ENCODE results near the gene OR51F1.
"Not testable (repeated sequence)": the region's sequence is repeated elsewhere in the genome, so short reads cannot be mapped to it uniquely, and the experiment has no call there.

The OR51F1 gene, protein sequence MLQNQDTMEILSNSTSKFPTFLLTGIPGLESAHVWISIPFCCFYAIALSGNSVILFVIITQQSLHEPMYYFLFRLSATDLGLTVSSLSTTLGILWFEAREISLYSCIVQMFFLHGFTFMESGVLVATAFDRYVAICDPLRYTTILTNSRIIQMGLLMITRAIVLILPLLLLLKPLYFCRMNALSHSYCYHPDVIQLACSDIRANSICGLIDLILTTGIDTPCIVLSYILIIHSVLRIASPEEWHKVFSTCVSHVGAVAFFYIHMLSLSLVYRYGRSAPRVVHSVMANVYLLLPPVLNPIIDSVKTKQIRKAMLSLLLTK

DNA sequence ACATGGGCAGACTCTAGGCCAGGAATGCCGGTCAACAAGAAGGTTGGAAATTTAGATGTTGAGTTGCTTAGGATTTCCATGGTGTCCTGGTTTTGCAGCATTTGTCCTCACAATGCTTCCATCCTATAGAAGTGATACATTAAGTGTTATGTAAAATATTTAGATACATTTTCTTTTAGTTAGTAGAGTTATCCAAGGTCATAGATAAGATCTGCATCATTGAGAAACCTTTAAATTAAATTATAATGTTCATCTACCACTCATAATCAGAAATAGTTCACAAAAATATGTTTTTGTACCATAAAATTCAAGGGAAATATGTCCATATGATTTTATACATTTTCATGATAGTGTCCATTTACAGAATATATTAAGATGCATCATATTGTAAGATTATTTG, at the start of gene OR51F1:
Gene OR51F1 (minus strand): TSS at position 101 of the 400 bp plus-strand sequence. CDS start 0 bp downstream, at position 101.
- in situ Hi-C loops (cut with MboI; ENCODE audit: low pct_unique_long_range_greater_than_20kb, low sequenced_read_pairs) = no loop called here
- no peak for DNase-seq

GRCh38 chr11:4809246-4809645, 39.5 kb upstream of the OR51F1 start:
- in situ Hi-C loops (cut with MboI; ENCODE audit: low pct_unique_long_range_greater_than_20kb, low sequenced_read_pairs) = no loop called here

DNA sequence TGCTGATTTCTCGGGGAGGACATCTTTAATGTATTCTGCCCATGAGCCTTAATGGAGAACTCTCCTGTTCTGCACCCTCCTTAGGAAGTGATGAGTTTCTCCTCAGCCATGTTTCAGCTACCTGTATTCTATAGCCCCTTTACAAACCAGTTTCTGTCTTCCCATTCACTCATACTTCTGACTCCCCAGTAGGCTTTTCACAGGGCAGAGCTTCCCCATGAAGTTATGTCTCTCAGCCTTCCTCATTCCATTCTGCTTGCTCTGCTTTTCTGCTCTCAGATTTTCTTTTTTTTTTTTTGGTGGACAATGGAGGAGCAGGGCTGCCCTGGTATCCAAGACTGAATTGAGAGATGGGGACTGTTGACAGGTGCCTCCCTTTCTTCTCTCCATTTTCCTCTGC, 38.7 kb upstream of the OR51F1 start:
- in situ Hi-C loops (cut with MboI; ENCODE audit: low pct_unique_long_range_greater_than_20kb, low sequenced_read_pairs) = no loop called here
- DNase-seq = no peak

More at GRCh38 chr11:4809246-4809645, 39.5 kb upstream of the OR51F1 start:
- no peak for DNase-seq

DNA sequence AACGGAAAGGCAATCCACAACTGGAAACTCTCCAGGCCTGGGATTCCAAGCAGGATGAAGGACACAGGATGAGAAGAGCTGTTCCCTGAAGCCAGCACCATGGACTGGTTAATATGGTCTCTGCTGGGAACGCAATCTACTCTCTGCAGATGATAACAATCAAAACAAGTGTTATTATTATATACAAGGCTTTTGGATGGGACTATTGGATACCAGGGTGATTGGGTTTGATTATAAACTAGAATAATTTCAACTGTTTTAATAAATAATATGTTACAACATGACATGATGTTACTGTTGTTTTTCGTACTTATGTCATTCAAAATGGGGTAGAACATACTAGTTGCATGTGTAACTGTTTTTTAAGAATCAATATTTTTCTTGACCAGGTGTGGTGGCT, 34.5 kb upstream of the OR51F1 start, which contains the start of gene OR52R1:
Gene OR52R1 (minus strand): TSS at position 101 of the 400 bp plus-strand sequence. CDS start 0 bp downstream, at position 101.
- DNase-seq = no peak
- in situ Hi-C loops (cut with MboI; ENCODE audit: low pct_unique_long_range_greater_than_20kb, low sequenced_read_pairs) = no loop called here

DNA sequence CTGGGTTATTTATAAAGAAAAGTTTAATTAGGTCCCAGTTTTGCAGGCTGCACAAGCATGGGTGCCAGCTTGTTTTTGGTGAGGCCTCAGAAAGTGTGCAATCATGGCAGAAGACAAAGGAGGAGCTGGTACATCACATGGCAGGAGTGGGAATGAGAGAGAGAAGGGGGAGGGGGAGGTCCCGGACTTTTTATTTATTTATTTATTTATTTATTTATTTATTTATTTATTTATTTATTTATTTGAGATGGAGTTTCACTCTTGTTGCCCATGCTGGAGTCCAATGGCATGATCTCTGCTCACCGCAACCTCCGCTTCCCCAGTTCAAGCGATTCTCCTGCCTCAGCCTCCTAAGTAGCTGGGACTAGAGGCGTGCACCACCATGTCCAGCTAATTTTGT, 31.6 kb upstream of the OR51F1 start:
- in situ Hi-C loops (cut with MboI; ENCODE audit: low pct_unique_long_range_greater_than_20kb, low sequenced_read_pairs); DNase-seq: not testable (repeated sequence)

GRCh38 chr11:4798427-4799183, 28.9 kb upstream of the OR51F1 start:
- no peak for DNase-seq
- in situ Hi-C loops (cut with MboI; ENCODE audit: low pct_unique_long_range_greater_than_20kb, low sequenced_read_pairs) = no loop called here

DNA sequence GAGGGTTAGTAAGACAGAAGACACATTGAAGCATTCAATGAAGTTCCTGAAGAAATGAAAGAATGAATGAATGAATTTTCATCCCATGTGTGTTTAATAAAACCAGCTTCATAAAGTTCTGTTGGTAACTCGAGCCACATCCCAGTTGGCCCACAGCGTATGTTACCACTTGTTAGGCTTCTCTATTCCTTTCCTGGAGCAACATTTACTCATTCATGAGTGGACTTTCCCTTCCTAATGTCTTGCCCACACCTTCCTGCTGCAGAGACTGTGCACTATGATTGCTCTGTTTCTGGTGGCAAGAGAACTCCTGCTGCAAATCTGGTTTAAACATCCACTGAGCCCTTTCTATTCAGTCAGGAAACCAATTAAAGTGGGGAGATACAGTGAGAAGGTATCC, 27.5 kb upstream of the OR51F1 start:
- DNase-seq = no peak
- in situ Hi-C loops (cut with MboI; ENCODE audit: low pct_unique_long_range_greater_than_20kb, low sequenced_read_pairs) = no loop called here

DNA sequence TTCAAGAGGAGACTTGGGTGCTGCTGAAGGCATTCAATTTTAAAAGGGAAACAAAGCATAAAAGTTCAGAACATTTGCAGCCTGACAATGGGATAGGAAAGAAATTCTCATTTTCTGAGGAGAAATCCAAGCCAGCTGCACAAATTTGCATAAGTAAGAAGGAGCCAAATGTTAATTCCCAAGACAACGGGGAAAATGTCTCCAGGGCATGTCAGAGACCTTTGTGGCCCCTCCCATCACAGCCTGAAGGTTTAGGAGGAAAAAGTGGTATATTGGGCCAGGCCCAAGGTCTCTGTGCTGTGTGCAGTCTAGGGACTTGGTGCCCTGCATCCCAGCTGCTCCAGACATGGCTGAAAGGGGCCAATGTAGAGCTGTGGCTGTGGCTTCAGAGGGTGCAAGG, 12.7 kb upstream of the OR51F1 start:
- no peak for DNase-seq
- in situ Hi-C loops (cut with MboI; ENCODE audit: low pct_unique_long_range_greater_than_20kb, low sequenced_read_pairs) = no loop called here

- no peak for DNase-seq
- in situ Hi-C loops (cut with MboI; ENCODE audit: low pct_unique_long_range_greater_than_20kb, low sequenced_read_pairs) = no loop called here
These were observed 1.6 kb downstream of the OR51F1 start for GRCh38 chr11:4768094-4768493.

DNA sequence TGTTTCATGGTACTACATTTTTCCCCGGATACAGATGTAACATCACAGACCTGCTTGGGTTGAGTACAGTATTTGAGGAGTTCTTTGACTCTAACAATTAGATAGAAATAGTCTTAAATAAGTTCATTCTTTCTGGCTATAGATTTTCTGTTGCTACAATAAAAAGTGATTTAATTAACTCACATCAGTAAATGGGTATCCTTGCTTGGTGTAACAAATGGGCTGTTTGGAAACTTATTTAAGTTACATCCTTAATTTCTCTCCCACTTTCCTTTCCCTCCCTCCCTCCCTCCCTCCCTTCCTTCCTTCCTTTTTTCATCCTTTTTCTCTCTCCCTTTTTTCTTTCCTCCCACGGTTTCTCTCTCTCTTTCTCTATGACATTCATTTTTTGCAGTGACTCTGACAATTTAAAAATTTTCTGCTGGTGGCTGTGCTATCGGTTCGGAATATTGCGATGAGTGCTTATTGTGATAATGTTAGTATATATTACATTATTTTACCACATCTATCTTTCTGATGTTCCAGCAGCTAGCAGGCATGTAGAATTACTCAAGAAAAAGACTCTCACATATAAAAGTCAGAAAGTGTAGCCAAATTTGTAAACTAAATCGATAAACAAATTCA, 3.2 kb downstream of the OR51F1 start:
- in situ Hi-C loops (cut with MboI; ENCODE audit: low pct_unique_long_range_greater_than_20kb, low sequenced_read_pairs) = no loop called here
- DNase-seq = no peak

DNA sequence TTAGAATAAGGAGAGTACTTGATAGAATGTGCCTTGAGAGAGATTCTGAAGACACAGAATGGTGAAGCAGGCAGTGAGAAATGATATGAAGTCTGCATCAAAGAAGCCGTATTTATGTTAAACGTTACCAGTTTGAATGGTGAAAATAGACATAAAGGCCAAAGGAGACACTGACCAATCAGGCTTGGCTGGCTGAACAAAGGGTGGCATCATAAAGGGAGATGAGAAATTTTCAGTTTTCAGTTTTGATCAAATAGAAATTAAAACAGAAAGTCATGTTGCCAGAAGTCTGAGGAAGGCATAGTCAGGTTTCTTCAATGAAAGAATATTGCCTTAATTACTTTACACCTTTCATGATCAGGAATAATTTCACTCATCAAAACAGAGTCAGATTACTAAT, 6.6 kb downstream of the OR51F1 start:
- no peak for DNase-seq
- in situ Hi-C loops (cut with MboI; ENCODE audit: low pct_unique_long_range_greater_than_20kb, low sequenced_read_pairs) = no loop called here

- no peak for DNase-seq
- in situ Hi-C loops (cut with MboI; ENCODE audit: low pct_unique_long_range_greater_than_20kb, low sequenced_read_pairs) = no loop called here
These were observed 18.5 kb downstream of the OR51F1 start for GRCh38 chr11:4751201-4751600.

GRCh38 chr11:4748438-4748837, 21.3 kb downstream of the OR51F1 start:
- in situ Hi-C loops (cut with MboI; ENCODE audit: low pct_unique_long_range_greater_than_20kb, low sequenced_read_pairs) = no loop called here
- no peak for DNase-seq

DNA sequence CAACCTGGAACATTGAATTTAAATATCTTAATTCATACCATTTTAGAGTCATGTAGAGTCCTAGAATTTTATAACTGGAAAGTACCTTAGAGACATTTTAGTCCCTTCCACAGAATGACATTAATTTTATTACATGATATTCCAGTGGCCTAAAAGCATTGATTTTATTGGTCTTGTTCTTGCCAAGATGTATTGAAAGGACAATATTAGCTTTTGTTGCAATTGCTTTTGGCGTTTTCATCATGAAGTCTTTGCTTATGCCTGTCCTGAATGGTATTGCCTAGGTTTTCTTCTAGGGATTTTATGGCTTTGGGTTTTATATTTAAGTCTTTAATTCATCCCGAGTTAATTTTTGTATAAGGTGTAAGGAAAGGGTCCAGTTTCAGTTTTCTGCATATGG, 29.0 kb downstream of the OR51F1 start:
- in situ Hi-C loops (cut with MboI; ENCODE audit: low pct_unique_long_range_greater_than_20kb, low sequenced_read_pairs) = no loop called here
- no peak for DNase-seq

- in situ Hi-C loops (cut with MboI; ENCODE audit: low pct_unique_long_range_greater_than_20kb, low sequenced_read_pairs) = no loop called here
- DNase-seq = no peak
These were observed 42.6 kb downstream of the OR51F1 start for GRCh38 chr11:4727171-4727570.

GRCh38 chr11:4722616-4723534, 46.9 kb downstream of the OR51F1 start:
- in situ Hi-C loops (cut with MboI; ENCODE audit: low pct_unique_long_range_greater_than_20kb, low sequenced_read_pairs); DNase-seq: not testable (repeated sequence)

Measured in KBM-7 (cell line).